CD4-positive, alpha-beta T cell treated with Interleukin-12 subunit alpha and Interleukin-12 subunit beta, for 1 hour (primary cell): ENCODE results near the gene PMVK.
"Not testable (repeated sequence)": the region's sequence is repeated elsewhere in the genome, so short reads cannot be mapped to it uniquely, and the experiment has no call there.

Source experiments
- DNase-seq: peaks from one replicate; pipeline ENCODE4 v3.0.0-alpha.2; 2020

The PMVK gene

DNA sequence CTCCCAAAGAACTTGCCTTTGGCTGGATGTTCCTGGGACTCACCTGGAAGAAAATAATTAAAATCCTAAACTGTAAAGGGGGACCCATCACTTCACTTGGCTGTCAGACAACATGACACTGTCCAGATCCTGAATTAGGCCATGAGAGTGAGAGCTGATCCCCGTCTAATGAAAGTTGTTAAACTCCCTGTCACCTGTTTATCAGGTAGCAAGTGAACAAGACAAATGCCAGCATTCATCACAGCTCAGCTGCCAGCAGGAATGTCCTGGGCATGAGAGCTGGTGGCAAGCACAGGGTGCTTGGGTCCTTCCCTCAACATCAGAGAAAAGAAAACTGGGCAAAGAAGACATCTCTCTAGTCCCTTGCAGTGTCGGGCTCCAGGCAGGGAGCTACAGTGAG lies 23.8 kb downstream of the PMVK start:
- DNase-seq, result no peak

DNA sequence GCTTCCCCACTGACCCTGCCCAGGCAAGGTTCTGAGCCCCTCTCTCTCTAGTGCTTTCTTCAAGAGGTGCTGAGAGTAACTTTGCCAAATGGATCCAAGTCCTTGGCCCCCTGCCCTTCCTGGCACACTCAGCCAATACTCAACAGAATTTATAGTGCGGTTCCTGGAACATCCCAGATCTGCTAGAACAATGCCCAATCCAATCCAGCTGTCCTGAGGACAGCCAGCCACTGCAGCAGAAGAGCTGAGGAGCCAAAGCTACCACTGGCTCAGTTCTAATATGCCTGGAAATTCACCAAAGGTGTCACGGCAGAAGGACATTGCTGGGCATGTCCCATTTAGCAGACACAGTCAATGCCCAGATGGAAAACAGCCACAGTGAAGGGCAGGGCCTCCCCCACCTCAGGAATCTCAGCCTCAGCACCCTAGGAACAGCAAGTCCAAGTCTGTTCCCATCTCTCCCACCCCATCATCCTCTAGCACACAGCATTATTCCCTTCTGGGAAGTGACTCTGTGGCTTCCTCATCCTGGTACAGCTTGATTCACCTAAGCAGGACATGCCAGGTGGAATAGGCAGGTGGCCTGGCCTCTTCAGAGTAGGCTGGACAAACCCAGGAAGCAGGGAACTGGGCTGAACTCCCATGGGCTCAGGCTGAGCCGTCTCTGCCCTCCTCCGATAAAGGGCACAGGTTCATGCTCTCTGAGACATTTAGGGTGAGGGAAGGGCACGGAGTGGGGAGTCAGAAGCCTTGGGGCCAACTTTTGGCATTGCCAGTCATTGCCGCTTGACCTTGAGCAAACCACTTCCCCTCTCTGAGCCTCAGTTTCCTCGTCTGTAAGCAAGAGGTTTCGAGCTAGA lies 24.6 kb downstream of the PMVK start:
- no peak for DNase-seq

DNA sequence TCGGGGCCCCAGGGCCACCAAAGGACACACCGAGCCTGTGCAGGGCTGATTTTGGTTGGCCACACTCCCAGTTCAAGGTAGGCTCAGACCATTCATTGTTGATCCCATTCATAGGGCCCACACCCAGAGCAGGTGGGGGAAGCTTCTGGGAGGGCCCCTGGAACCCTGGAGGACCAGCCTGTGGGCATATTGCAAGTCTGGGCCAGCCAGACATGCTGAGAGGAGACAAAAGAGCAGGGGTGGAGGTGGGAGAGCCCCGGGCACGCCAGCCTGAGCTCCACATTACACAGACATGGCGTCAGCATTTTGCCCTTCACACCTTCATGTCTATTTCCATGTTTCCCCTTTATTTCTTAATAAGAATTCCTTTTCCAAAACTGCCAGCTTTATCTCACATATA lies 25.7 kb downstream of the PMVK start:
- DNase-seq, result no peak

DNA sequence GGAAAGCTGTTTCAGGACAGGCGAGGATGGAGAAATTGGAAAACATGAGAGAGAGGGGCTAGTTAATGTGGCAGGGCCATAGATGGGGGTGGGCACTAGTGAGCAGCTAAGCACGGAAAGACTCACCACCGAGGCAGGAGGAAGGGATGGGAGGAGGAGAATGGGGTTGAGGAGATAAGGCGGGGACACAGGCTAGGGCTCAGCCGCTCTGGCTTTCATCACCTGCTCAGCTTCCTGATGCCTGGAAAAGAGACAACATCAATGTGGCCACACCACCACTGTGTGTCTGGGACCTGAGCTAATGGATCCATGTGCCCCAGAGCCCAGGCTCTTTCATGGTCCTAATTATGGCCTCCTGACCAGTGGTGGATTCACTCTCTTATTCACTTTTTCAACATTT lies 27.6 kb downstream of the PMVK start:
- DNase-seq, result no peak

DNA sequence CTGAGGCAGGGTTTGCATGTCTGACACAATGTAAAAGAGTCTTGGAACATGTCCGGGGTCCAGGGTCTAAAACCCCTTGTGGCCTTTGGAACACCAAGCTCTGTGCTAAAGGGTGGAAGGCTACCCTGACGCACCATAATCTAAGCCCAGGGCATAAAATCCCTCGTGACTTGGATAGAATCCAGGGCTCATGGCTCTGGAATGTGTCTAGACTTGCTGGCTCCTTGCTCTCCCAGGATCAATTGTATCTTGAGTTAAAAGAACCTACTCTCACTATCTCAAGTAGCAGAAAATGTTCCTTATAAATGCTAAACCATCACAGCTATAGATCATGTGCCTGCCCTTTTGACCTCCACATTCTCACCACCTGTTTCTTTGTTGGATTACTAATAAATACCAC lies 28.4 kb downstream of the PMVK start:
- not testable (repeated sequence) for DNase-seq

DNA sequence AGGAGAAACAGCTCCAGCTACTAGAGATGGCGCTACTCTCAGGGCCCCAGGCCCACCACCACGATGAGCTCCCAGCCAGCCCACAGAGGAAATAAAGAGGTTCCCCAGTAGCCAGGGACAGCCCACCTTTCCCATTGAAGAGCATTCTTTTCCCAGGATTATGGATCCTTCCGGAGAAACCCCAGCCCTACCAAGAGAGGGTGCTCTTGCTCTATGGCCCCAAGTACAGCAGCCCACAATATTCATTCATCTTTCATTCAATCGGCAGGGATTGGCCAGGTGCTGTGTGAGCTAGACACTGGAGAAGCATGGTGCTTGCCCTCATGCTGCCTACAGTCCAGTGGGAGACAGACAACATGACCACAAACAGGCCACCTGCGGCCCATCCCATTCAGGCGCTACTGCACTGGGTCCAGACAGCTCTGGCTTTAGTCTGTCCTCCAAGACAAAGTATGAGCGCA lies 29.9 kb downstream of the PMVK start:
- peak; percentile 8 for DNase-seq

DNA sequence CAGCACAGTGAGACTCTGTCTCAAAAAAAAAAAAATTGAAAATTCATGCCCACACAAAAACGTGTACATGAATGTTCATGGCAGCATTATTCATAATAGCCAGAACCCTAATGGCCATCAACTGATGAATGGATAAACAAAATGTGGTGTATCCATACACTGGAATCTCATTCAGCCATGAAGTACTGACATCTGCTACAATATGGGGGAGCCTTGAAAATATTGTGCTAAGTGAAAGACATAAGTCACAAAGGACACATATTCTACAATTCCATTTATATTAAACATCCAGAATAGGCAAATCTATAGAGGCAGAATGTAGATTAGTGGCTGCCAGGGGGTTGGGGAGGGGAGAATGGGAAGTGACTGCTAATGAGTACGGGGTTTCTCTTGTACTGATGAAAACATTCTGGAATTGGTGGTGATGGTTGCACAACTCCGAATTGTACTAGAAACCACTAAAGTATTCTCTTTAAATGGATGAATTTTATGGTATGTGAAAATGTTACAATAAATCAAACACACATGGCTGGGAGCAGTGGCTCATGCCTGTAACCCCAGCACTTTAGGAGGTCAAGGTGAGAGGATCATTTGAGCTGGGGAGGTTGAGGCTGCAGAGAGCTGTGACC lies 33.5 kb downstream of the PMVK start:
- no peak for DNase-seq

DNA sequence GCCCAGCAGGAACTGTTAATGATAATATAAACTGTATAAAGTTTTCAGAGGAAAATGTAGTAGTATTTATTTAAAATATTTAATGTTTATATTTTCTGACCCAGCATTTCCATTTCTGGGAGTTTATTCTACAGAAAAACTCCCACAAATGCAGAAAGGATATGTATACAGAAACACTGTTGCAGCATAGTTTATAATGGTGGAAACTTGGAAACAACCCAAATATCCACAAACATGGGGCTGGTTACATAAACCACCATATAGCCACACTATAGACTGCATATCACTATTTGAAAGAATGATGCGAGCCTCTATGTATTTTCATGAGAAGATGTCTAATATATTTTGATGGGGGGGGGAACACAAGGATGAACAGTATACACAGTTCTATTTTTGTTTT lies 34.9 kb downstream of the PMVK start:
- DNase-seq, result no peak

DNA sequence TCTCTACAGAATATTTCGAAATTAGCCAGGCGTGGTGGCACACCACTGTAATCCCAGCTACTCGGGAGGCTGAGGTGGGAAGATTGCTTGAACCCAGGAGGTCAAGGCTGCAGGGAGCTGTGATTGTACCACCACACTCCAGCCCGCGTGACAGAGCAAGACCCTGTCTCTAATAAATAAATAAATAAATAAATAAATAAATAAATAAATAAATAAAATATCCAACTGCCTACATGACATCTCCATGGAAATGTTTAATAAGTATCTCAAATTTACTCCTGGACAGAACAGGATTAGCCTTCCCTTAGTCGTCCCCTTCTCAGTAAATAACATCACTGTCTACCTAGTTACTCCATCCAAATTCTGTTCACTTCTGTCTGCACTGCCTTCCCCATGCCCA lies 37.5 kb downstream of the PMVK start:
- no peak for DNase-seq

DNA sequence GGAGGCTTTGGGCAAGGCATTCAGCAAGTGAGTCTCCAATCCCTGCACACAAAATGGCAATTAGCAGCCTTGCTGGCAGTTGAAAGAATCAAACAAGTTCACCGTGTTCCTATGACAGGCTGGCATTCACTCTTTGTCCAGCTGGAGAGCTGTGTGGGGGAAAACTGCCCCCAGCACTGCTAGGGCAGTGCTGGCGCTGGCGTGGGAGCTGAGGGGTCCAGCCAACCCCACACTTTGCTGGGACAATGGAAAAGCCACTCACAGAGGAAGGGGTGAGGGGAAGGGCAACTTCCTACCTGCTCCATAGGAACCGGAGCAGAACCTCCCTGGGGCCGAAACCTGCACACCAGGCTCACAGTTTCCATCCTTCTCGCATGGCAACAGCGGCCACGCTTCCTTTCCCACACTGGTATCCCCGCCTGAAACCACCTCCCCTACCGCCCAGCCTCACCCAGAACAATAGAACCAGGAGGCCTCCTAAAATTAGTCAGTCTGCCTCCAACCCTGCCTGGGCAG lies 39.7 kb downstream of the PMVK start:
- no peak for DNase-seq

DNA sequence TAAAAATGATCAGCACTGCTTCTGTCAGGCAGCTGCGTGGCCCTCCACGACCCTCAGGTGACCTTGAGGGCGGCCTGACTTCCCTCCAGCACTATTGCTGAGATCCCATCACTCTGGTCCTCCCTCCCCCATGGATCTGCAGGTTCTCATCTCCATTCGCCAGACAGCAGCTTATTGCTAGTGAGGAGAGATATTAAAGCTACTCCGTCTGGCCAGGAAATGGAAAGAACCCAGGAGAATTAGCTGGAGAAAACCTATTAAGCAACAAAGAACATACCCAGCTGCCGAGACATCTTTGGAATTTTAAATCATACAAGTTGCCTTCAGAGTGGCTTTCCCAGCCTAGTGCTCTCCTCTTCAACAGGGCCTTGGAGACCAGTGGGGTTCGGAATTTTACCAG lies 40.7 kb downstream of the PMVK start:
- no peak for DNase-seq

DNA sequence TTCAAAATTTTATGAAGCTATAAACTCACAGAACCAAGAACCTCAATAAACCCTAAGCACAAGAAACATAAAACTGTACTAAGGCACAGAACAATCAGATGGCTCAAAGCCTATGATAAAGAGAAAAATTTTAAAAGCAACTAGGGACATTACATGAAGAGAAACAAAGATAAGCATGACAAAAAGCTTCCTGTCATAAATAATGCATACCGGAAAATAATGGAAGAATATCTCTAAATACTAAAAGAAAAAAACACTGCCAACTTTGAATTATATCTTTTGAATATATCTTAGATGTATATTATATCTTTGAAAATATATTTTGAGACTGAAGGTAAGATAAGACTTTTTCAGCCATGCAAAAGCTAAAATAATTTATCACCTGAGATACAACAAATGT lies 45.1 kb downstream of the PMVK start:
- no peak for DNase-seq

DNA sequence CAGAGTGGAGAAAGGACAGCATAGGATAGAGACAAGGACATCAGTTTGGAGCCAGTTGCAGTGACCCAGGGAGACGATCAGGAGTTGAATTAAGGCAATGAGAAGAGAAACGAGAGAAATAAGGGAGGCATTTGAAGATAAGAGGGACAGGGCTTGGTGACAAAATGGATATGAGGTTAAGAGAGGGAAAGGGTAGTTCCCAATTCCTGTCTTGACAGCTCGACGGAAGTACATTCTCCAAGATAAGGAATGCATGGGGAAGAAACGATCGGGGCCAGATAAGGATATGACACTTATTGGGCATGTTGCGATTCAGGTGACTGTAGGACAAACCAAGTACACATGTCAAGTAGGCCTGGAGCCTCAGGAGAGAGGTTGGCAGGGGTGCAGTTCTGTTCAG lies 47.8 kb downstream of the PMVK start:
- no peak for DNase-seq

DNA sequence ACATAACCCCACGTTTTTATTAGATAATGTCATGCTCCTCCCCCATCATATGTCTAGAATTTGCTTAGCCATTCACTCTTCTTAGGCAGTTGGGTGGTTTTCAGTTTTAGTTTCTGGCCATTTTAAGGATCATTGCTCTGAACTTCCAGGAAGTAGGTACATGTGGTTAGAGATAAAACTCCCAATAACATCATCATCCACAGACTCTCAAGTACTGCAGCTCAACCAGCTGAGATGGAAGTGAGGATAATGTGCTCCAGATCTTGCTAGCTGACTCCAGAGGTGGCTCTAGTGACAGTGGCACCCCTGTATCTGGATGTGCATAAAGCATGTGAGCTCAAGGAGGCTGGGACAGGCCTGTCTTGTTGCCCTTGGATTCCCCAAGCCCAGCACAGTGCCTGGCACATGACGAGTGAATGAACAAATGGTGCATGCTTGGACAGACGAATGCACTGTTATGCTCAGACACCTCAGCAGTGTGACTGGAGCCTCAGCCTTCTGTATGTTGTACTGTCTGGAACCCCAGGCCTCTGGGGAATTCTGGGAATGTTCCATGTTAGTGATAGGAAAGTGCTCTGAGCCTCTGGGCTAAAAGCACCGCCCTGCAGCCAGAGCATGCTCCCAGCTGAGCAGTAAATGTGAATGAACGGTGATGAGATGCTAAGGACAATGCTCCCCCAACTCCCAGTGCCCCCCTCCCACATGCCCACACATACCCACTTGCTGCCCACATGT lies 50.1 kb downstream of the PMVK start:
- no peak for DNase-seq

DNA sequence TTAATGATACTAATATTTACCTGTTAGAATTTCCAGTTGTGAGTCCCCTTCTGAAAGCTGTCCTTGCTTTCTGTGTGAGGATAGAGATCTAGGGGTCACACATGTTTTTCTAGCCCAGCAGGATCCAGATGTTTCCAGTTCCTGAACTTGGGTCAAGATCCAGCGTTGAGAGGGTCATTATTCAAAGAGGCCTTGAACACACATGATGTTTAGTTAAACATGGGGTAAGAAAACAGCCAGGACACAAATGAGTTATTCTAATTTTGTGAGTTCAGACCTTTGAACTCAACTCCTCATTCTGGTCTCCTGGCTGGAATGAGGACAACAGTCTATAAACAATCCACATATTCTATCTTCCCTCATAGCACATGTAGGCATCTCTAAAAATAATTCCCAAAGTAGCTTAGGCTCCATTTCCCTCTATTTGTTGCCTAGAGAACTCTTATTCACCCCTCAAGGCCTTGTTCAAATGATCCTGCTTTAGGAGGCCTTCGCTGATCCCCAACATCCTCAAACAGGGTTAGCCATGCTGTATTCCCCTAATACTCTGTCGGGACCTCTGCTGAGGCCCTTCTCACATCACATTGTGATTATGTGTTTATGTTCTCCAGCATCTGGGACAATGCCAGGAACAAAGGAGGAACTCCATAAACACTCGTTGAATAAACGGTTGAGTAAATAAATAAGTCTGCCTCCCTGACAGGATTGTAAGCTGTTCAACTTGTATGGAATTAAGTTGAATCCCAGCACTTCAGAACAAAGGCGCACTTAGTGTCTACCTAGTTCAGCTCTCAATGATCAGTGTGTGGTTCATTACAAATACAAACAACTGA lies 51.4 kb downstream of the PMVK start:
- no peak for DNase-seq

DNA sequence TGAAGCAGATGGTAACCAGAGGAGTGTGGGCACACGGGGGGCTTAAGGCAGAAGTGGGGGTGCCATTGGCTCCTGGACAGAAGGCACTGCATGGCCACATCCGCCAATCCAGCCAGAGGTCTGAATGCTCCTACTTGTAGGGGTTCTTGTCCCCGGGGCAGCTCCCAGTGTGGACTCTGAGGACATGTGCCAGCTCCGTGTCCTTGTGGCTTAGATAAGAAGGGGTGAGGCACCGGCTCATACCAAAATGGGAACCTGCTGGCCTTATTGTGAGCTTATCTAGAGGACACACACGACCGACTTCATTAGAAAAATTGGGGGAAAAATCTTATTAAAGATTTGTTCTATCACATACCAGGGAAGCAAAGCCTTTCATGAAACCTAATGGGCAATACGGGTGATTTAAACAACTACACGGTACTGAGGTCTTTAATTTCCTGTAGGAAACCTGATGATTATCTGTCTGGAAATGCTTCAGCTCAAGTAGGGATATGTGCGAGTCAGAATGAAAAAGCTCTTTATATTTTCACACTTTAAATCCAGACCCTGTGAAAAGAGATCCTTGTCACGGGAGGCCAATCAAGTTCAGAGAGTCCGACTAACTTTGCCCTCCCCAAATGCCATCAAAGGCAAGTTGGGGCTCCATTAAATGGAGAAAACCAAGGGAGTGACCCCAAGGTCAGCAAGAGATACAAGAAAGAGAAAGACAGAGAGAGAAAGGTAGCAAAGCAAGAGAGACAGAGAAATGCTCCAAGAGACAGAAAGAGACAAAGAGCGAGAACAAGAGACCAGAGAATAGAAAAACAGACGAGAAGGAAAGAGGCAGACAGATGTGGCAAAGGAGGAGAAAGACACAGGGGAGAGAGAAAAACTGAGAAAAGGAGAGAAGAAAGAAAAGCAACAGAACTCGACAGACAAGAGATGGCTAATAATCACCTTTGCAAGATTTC lies 52.3 kb downstream of the PMVK start:
- no peak for DNase-seq

DNA sequence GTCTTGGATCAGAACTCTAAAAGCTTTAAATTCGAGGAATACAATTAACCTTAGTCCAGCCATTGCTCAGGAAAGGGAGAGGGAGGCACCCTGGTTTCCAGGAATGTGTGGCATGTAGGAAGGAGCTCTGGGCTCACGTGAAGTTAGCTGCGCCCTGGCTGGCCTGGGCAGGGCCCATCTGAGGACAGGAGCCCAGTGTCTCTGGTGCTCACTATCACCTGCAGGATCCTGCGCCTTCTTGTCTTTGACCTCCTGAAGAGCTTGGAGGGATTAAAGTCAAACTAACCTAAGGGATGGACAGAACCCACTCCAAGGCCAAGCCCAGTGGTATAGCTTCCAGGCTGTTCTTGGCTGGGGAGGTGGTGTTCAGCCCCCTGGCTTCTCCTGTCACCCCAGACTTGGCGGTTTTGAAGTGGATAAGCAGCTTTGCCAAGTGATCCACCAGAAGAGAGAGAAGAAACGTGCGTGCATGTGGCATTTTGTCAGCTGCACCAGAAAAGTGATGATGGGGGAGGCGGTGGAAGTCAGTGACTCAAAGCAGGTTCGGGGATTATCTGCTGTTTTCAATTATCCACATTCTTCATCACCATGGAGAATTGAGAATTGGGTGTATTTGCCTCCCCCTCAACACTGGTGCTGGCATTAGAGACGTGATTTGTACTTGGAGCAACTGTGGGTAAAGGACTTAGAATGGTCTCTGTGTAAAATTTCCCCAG lies 54.5 kb downstream of the PMVK start:
- DNase-seq, result no peak

DNA sequence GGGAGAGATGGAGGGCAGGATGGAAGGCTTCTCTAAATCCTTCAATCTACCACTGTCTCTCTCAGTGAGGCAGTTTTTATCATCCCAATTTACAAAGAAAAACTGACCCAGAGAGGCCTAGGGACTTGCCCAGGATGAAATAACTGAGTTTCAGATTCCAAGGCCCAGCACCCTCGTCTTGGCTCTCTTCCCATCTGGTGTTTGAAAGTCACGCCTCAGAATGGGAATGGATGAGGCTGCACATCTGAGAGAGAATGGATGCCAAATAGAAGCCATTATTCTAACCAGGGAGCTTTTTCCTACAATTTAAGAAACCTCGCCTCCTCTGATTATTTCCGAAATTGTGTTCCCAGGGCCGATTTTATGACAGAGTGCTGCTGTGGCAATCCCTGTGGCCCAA lies 55.8 kb downstream of the PMVK start:
- no peak for DNase-seq

DNA sequence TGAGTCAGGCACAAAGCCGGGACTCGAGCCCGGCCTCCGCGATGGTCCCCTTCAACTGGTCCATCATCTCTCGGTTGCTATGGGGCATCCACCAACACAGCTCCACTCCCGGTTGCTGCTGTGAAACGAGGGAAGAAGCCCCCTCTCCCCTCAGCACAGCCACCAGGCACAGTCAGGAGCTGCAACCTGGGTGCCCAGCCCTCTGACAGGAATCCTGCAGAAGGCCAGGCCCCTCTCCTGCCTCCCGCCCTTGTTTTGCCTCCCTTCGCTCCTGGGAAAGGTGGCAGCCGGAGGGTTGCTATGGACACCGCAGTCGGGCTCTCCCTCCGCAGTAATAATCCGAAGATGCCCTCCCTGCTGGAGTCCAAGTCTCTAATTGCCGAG lies 57.5 kb downstream of the PMVK start:
- no peak for DNase-seq

DNA sequence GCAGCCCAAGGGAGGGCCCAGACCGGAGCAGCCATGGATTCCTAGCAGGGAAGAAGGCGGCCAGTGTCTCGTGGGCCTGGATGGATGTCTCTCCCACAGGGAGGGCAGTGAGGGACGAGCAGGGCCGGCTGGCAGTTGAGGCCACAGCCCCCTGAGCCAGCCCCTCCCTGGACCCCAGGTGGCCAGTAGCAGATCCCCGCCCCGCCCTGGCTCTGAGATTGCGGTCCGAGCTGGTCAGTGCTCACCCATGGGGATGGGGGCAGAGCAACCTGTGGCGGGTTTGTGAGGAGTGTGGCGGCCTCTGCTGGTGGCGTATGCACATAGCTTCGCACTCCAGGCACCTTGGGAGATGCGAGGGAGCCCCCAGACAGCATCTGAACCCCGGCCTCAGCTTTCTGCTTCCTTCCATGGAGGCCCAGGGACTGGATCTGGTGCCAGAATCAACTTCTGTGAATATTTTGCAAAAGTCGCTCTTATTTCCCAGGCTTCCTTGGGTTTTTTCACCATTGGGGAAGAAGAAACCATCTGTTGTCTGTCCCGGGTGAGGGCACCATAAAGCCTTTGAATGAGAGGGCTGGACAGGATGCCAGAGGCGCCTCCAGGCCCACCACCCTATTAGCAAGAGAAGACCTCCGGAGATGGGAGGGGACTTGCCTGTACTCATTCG lies 58.0 kb downstream of the PMVK start:
- DNase-seq, result peak; percentile 74
